GM12865 (cell line): ENCODE data around the gene YIPF1.

Experiments used
- DNase-seq: peaks from one replicate; pipeline ENCODE4 v3.0.0; 2010; ENCODE audit warnings: low read depth
- H3K4me3 ChIP-seq: 2 replicates; pipeline ENCODE4 v1.5.1; 2011; ENCODE audit warnings: mild to moderate bottlenecking, low read depth, low read length, control low read depth
- CTCF ChIP-seq: IDR thresholded peaks from 2 replicates; pipeline ENCODE4 v1.5.1; 2011; ENCODE audit warnings: low read length, control low read depth, low read depth, inconsistent platforms; ENCODE audit not compliant: insufficient read depth; ENCODE audit errors: missing control alignments

The YIPF1 gene

GRCh38 chr1:53896635-53897229, 7.1 kb upstream of the YIPF1 start:
- no peak for DNase-seq
- TF ChIP-seq CTCF: no peak
- H3K4me3 ChIP-seq: no peak overlapping the region

- DNase-seq: no peak
- TF ChIP-seq CTCF: no peak
- no peak overlapping the region for H3K4me3 ChIP-seq
Measured at GRCh38 chr1:53895421-53895820, 5.8 kb upstream of the YIPF1 start.

DNA sequence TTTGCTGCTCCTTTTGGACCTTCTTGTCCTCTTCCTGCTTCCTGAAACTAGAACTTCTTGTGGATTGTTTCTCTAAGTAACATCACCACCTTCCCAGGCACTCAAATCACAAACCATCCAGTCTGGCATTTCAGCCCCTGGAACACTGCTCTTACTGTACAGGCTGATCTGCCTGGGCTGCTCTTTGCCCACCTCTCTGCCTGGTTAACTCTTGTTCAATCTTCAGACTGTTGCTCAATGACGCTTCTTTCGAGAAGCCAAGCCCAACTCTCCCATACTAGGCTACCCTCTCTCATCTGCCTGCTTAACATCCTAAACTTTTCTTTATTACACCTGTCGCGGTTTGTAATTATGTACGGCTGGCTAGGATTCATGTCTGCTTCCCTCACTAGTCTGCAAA, 5.0 kb upstream of the YIPF1 start:
- TF ChIP-seq CTCF: no peak
- DNase-seq: no peak
- H3K4me3 ChIP-seq: no peak overlapping the region

DNA sequence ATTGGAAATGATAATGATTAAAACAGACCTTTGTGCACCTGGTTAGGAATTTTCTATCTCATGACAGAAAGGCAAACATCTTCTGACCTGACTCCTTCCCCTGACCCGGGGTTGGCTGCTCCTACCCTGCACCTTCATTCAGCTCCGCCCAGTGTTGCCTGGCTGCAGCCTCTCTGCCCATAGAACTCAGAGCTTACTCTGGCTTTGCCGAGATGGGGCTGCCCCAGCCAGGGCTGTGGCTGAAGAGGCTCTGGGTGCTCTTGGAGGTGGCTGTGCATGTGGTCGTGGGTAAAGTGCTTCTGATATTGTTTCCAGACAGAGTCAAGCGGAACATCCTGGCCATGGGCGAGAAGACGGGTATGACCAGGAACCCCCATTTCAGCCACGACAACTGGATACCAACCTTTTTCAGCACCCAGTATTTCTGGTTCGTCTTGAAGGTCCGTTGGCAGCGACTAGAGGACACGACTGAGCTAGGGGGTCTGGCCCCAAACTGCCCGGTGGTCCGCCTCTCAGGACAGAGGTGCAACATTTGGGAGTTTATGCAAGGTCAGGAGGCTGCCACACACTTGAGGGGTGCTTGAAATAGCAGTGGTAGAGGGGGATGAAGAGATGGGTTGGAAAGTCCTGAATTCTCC, 4.5 kb upstream of the YIPF1 start, which contains the start of gene DIO1:
Gene DIO1 (plus strand): TSS at position 189 of the 638 bp plus-strand sequence. CDS start 24 bp downstream, at position 213.
- DNase-seq: no peak
- no peak for TF ChIP-seq CTCF
- no peak within 1 kb of the TSS for H3K4me3 ChIP-seq

DNA sequence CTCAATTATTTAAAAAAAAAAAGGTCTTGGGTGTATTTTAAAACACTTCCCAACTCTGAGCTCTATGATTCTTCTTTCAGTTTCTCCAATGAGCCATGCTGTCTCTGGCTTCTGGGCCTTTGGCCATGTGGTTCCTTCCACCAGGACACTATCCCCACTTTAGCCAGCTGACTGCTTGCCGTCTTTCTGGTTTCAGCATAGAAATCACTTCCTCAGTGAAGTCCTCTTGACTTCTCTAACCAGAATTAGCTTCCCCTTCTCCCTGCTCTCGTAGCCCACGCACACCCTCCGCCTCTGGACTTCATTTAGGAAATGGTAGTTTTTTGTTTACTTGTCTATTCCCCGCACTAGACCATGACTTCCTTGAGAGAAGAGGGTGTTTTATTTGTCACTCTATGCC, 3.3 kb upstream of the YIPF1 start:
- TF ChIP-seq CTCF: no peak
- no peak overlapping the region for H3K4me3 ChIP-seq
- DNase-seq: no peak

GRCh38 chr1:53891678-53892077, 2.1 kb upstream of the YIPF1 start:
- H3K4me3 ChIP-seq: no peak overlapping the region
- no peak for TF ChIP-seq CTCF
- no peak for DNase-seq

DNA sequence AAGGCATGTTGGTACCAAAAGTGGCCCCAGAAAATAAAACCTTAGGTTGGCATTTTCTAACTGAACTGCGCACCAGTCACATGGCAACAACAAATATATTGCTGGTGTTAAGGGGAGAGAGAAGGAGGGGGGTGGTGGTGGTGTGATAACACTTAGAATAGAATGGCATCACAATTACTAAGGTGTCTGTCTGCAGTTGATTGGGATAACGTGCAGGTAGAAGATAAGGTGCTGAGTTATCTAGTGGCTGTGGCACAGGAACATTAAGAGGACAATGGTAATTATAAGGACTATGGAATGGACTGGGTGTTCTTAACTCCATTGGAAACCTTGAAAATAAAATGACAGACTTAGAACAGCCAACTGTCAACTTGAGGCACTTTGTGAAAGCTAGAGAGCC, 1.4 kb upstream of the YIPF1 start:
- H3K4me3 ChIP-seq: no peak overlapping the region
- DNase-seq: no peak
- TF ChIP-seq CTCF: no peak
